GM23248 (cell line): ENCODE results near the gene EFNB2. TPM values are rescaled to one million over a fixed set of nuclear protein-coding genes. Genes with fewer than 3 reads are reported as not detected.

ENCODE experiments used
- DNase-seq: peaks from one replicate; pipeline ENCODE4 v3.0.0-alpha.2; 2015
- H2AFZ ChIP-seq: fragments of 200-600 bp; sonication (generic); 2 replicates; pipeline ENCODE4 v1.6.1; 2016; ENCODE audit warnings: antibody characterized with exemption
- H3F3A ChIP-seq: fragments of 200-600 bp; sonication (generic); 2 replicates; pipeline ENCODE4 v1.6.1; 2016; ENCODE audit warnings: mild to moderate bottlenecking, antibody characterized with exemption, mixed run types; ENCODE audit not compliant: insufficient read depth
- H3K27ac ChIP-seq: fragments of 200-600 bp; sonication (generic); 2 replicates; pipeline ENCODE4 v1.5.1; 2016; ENCODE audit warnings: mild to moderate bottlenecking
- H3K27me3 ChIP-seq: fragments of 200-600 bp; sonication (generic); replicated peaks from 2 replicates; pipeline ENCODE4 v1.6.1; 2016; ENCODE audit warnings: mild to moderate bottlenecking; ENCODE audit not compliant: insufficient read depth
- H3K36me3 ChIP-seq: fragments of 200-600 bp; sonication (generic); 2 replicates; pipeline ENCODE4 v1.6.1; 2016; ENCODE audit warnings: low read depth, mild to moderate bottlenecking
- H3K4me1 ChIP-seq: fragments of 200-600 bp; sonication (generic); 2 replicates; pipeline ENCODE4 v1.6.1; 2016; ENCODE audit warnings: mild to moderate bottlenecking; ENCODE audit not compliant: insufficient read depth
- H3K4me2 ChIP-seq: fragments of 200-600 bp; sonication (generic); one replicate; pipeline ENCODE4 v1.6.1; 2016; ENCODE audit warnings: mild to moderate bottlenecking; ENCODE audit not compliant: unreplicated experiment
- H3K4me3 ChIP-seq: fragments of 200-600 bp; sonication (generic); 2 replicates; pipeline ENCODE4 v1.5.1; 2016; ENCODE audit warnings: mild to moderate bottlenecking
- H3K79me2 ChIP-seq: fragments of 200-600 bp; sonication (generic); 2 replicates; pipeline ENCODE4 v1.6.1; 2016; ENCODE audit warnings: mild to moderate bottlenecking; ENCODE audit not compliant: insufficient read depth
- H3K9ac ChIP-seq: fragments of 200-600 bp; sonication (generic); 2 replicates; pipeline ENCODE4 v1.6.1; 2016; ENCODE audit warnings: mild to moderate bottlenecking
- H3K9me2 ChIP-seq: fragments of 200-600 bp; sonication (generic); 2 replicates; pipeline ENCODE4 v1.6.1; 2016; ENCODE audit warnings: mixed run types, mild to moderate bottlenecking, moderate library complexity; ENCODE audit not compliant: insufficient read depth
- H3K9me3 ChIP-seq: fragments of 200-600 bp; sonication (generic); one replicate; pipeline ENCODE4 v1.6.1; 2017; ENCODE audit warnings: low read depth
- H4K20me1 ChIP-seq: fragments of 200-600 bp; sonication (generic); 2 replicates; pipeline ENCODE4 v1.6.0; 2016; ENCODE audit not compliant: insufficient read depth
- EZH2 ChIP-seq: fragments of 200-600 bp; sonication (generic); IDR thresholded peaks from 2 replicates; pipeline ENCODE4 v1.6.1; 2018; ENCODE audit warnings: antibody characterized with exemption, mild to moderate bottlenecking; ENCODE audit not compliant: insufficient read depth, poor library complexity, severe bottlenecking
- EZH2phosphoT487 ChIP-seq: fragments of 200-600 bp; sonication (generic); IDR thresholded peaks from 2 replicates; pipeline ENCODE4 v1.6.1; 2018; ENCODE audit warnings: antibody characterized with exemption, moderate library complexity, mild to moderate bottlenecking, low read depth; ENCODE audit not compliant: insufficient read depth
- WGBS, 2 experiments: methylation state at CpG; one replicate each; pipeline ENCODE4 v1.1.6; 2015 to 2017; ENCODE audit warnings: low lambda C conversion rate in 2 of 2, low coverage in 1 of 2; ENCODE audit errors: missing lambda C conversion rate in 2 of 2; 5-methylcytosine and 5-hydroxymethylcytosine counted together
- in situ Hi-C: fragments of 300-500 bp; cut with MboI; formaldehyde crosslinking; loops from 2 replicates; pipeline ENCODE4 v1.15.0; 2020
- polyA plus RNA-seq: library from polyadenylated mRNA; unstranded; fragments of >200 nt; fragmentation: Nextera tagmentation; extraction: Ambion mirVana; gene quantifications from 2 replicates; pipeline ENCODE4 v1.2.1, GENCODE V29; 2016
- total RNA-seq: library from RNA; depleted of rRNA; stranded (reverse); fragments of >200 nt; shearing (Covaris generic); gene quantifications from 2 replicates; pipeline ENCODE4 v1.2.3, GENCODE V29; 2014

The EFNB2 gene
- total and polyA plus RNA-seq, 2 experiments from 2014 or later: 0.06 to 0.43 TPM

GRCh38 chr13:106499113-106499512 lies 36.3 kb downstream of the EFNB2 start:
- no peaks in the 10 kb centered on the region for H3K4me1 ChIP-seq
- no peaks in the 10 kb centered on the region for H3F3A ChIP-seq
- no peaks in the 10 kb centered on the region for H3K9me3 ChIP-seq
- H2AFZ ChIP-seq: no peak overlapping the region
- no peak overlapping the region for H3K27ac ChIP-seq
- no peak overlapping the region for H3K4me3 ChIP-seq
- no peak overlapping the region for H3K9ac ChIP-seq
- in situ Hi-C loops: no loop called here
- no peak overlapping the region for H3K4me2 ChIP-seq
- no peak for DNase-seq
- H3K27me3 ChIP-seq: no peaks in the 10 kb centered on the region
- TF ChIP-seq EZH2 (no peak), EZH2phosphoT487 (no peak)
- 88 to 94% methylated on average over 2 of the region's 2 CpGs for WGBS, 2 experiments
- H4K20me1 ChIP-seq: no peaks in the 10 kb centered on the region
- H3K36me3 ChIP-seq: no peaks in the 10 kb centered on the region
- H3K9me2 ChIP-seq: no peaks in the 10 kb centered on the region
- no peaks in the 10 kb centered on the region for H3K79me2 ChIP-seq

GRCh38 chr13:106498571-106498970 lies 36.9 kb downstream of the EFNB2 start:
- H3K4me2 ChIP-seq: no peak overlapping the region

GRCh38 chr13:106498158-106498557 lies 37.3 kb downstream of the EFNB2 start:
- TF ChIP-seq EZH2 (no peak), EZH2phosphoT487 (no peak)

More at GRCh38 chr13:106498571-106498970, 36.9 kb downstream of the EFNB2 start:
- DNase-seq: no peak
- no peaks in the 10 kb centered on the region for H3K79me2 ChIP-seq
- no peak overlapping the region for H3K9ac ChIP-seq
- no peak overlapping the region for H2AFZ ChIP-seq
- no peaks in the 10 kb centered on the region for H3K27me3 ChIP-seq
- H3K36me3 ChIP-seq: no peaks in the 10 kb centered on the region
- no peak overlapping the region for H3K27ac ChIP-seq
- TF ChIP-seq EZH2phosphoT487 (no peak), EZH2 (no peak)
- H3K9me3 ChIP-seq: no peaks in the 10 kb centered on the region
- no peaks in the 10 kb centered on the region for H3K4me1 ChIP-seq
- no peak overlapping the region for H3K4me3 ChIP-seq
- no peaks in the 10 kb centered on the region for H3F3A ChIP-seq
- in situ Hi-C loops: no loop called here
- no peaks in the 10 kb centered on the region for H4K20me1 ChIP-seq
- H3K9me2 ChIP-seq: no peaks in the 10 kb centered on the region
- WGBS, 2 experiments: 49 to 56% methylated on average over 1 of the region's 1 CpG

GRCh38 chr13:106497079-106497478 lies 38.4 kb downstream of the EFNB2 start:
- DNase-seq: no peak
- H3K9me3 ChIP-seq: no peaks in the 10 kb centered on the region
- H3K9ac ChIP-seq: no peak overlapping the region
- no peak overlapping the region for H3K27ac ChIP-seq
- no peaks in the 10 kb centered on the region for H3K9me2 ChIP-seq
- no peak overlapping the region for H3K4me2 ChIP-seq
- H3F3A ChIP-seq: no peaks in the 10 kb centered on the region
- no peaks in the 10 kb centered on the region for H3K27me3 ChIP-seq
- 45 to 47% methylated on average over 1 of the region's 1 CpG for WGBS, 2 experiments
- in situ Hi-C loops: no loop called here
- TF ChIP-seq EZH2 (no peak), EZH2phosphoT487 (no peak)
- H4K20me1 ChIP-seq: no peaks in the 10 kb centered on the region
- no peaks in the 10 kb centered on the region for H3K79me2 ChIP-seq
- no peaks in the 10 kb centered on the region for H3K36me3 ChIP-seq
- H3K4me1 ChIP-seq: no peaks in the 10 kb centered on the region
- no peak overlapping the region for H3K4me3 ChIP-seq
- no peak overlapping the region for H2AFZ ChIP-seq

More at GRCh38 chr13:106498158-106498557, 37.3 kb downstream of the EFNB2 start:
- Histone ChIP-seq H3K27me3 (no peaks in the 10 kb centered on the region), H3K4me1 (no peaks in the 10 kb centered on the region), H3K36me3 (no peaks in the 10 kb centered on the region), H3K9me2 (no peaks in the 10 kb centered on the region), H2AFZ (no peak overlapping the region), H3K4me2 (no peak overlapping the region), H3K27ac (no peak overlapping the region), H3K9ac (no peak overlapping the region), H3K4me3 (no peak overlapping the region), H4K20me1 (no peaks in the 10 kb centered on the region), H3K9me3 (no peaks in the 10 kb centered on the region), H3F3A (no peaks in the 10 kb centered on the region), H3K79me2 (no peaks in the 10 kb centered on the region)
- in situ Hi-C loops: no loop called here
- 65 to 73% methylated on average over 3 of the region's 3 CpGs for WGBS, 2 experiments
- DNase-seq: no peak
